HT1080 (cell line): ENCODE data around the gene PEX10. TPM values are rescaled to one million over a fixed set of nuclear protein-coding genes. Genes with fewer than 3 reads are reported as not detected.
"Not testable (repeated sequence)": the region's sequence is repeated elsewhere in the genome, so short reads cannot be mapped to it uniquely, and the experiment has no call there.

Experiments
- DNase-seq: peaks from one replicate; pipeline ENCODE4 v3.0.0-alpha.2; 2015; ENCODE audit warnings: low read depth
- total RNA-seq: library from RNA; depleted of rRNA; stranded (reverse); fragments of >200 nt; shearing (Covaris generic); gene quantifications from 2 replicates; pipeline ENCODE4 v1.2.3, GENCODE V29; 2014

The PEX10 gene
- total RNA-seq, 1 experiment from 2014 or later, result 25.6 TPM

GRCh38 chr1:2443277-2444137 is 31.1 kb upstream of the PEX10 start:
- DNase-seq, result no peak

- no peak for DNase-seq
Measured at GRCh38 chr1:2442661-2443060, 30.3 kb upstream of the PEX10 start.

- no peak for DNase-seq
Measured at GRCh38 chr1:2441746-2442145, 29.4 kb upstream of the PEX10 start.

GRCh38 chr1:2440346-2440745 is 28.0 kb upstream of the PEX10 start:
- not testable (repeated sequence) for DNase-seq

- DNase-seq, result no peak
Measured at GRCh38 chr1:2439369-2439768, 27.0 kb upstream of the PEX10 start.

- no peak for DNase-seq
Measured at GRCh38 chr1:2438641-2439040, 26.3 kb upstream of the PEX10 start.

- DNase-seq, result no peak
Measured at GRCh38 chr1:2438038-2438437, 25.7 kb upstream of the PEX10 start.

- DNase-seq, result no peak
Measured at GRCh38 chr1:2437617-2438016, 25.3 kb upstream of the PEX10 start.

- DNase-seq, result no peak
Measured at GRCh38 chr1:2436876-2437275, 24.5 kb upstream of the PEX10 start.

GRCh38 chr1:2435746-2436355 is 23.5 kb upstream of the PEX10 start:
- no peak for DNase-seq

- DNase-seq, result no peak
Measured at GRCh38 chr1:2435091-2435490, 22.7 kb upstream of the PEX10 start.

GRCh38 chr1:2433936-2434655 is 21.7 kb upstream of the PEX10 start:
- no peak for DNase-seq

GRCh38 chr1:2433196-2433595 is 20.8 kb upstream of the PEX10 start:
- no peak for DNase-seq

GRCh38 chr1:2432441-2432844 is 20.1 kb upstream of the PEX10 start:
- no peak for DNase-seq

- DNase-seq, result no peak
Measured at GRCh38 chr1:2431518-2431917, 19.2 kb upstream of the PEX10 start.

- DNase-seq, result no peak
Measured at GRCh38 chr1:2431103-2431502, 18.7 kb upstream of the PEX10 start.

GRCh38 chr1:2430592-2430973 is 18.2 kb upstream of the PEX10 start:
- no peak for DNase-seq

GRCh38 chr1:2429780-2430591 is 17.6 kb upstream of the PEX10 start:
- DNase-seq, result peak; percentile 60

- DNase-seq, result no peak
Measured at GRCh38 chr1:2428490-2428889, 16.1 kb upstream of the PEX10 start.

GRCh38 chr1:2427976-2428375 is 15.6 kb upstream of the PEX10 start:
- no peak for DNase-seq

GRCh38 chr1:2427051-2427450 is 14.7 kb upstream of the PEX10 start:
- DNase-seq, result no peak
